GM19372 (cell line): ENCODE measurements around the gene RERE.

Experiments used
- ATAC-seq: cut with Tn5 transposase; IDR thresholded peaks from one replicate; pipeline ENCODE4 v1.9.1; 2021; ENCODE audit warnings: mild to moderate bottlenecking, low read depth, moderate library complexity; ENCODE audit not compliant: unreplicated experiment

The RERE gene

GRCh38 chr1:8560611-8561544 lies 256.6 kb downstream of the RERE start:
- ATAC-seq = no peak

GRCh38 chr1:8560035-8560434 lies 257.4 kb downstream of the RERE start:
- ATAC-seq = no peak

GRCh38 chr1:8555582-8555981 lies 261.9 kb downstream of the RERE start:
- no peak for ATAC-seq

- ATAC-seq = no peak
Measured at GRCh38 chr1:8554956-8555534, 262.4 kb downstream of the RERE start.

GRCh38 chr1:8552820-8553397 lies 264.5 kb downstream of the RERE start:
- no peak for ATAC-seq

GRCh38 chr1:8551613-8552489 lies 265.6 kb downstream of the RERE start:
- ATAC-seq = no peak

- ATAC-seq = no peak
Measured at GRCh38 chr1:8551057-8551456, 266.4 kb downstream of the RERE start.

- ATAC-seq = no peak
Measured at GRCh38 chr1:8547791-8548190, 269.6 kb downstream of the RERE start.

GRCh38 chr1:8545078-8545477 lies 272.4 kb downstream of the RERE start:
- no peak for ATAC-seq

GRCh38 chr1:8544644-8545043 lies 272.8 kb downstream of the RERE start:
- no peak for ATAC-seq

- no peak for ATAC-seq
Measured at GRCh38 chr1:8543965-8544364, 273.5 kb downstream of the RERE start.

- no peak for ATAC-seq
Measured at GRCh38 chr1:8541961-8542521, 275.4 kb downstream of the RERE start.

- no peak for ATAC-seq
Measured at GRCh38 chr1:8540971-8541370, 276.5 kb downstream of the RERE start.

GRCh38 chr1:8540261-8540941 lies 277.0 kb downstream of the RERE start:
- ATAC-seq = no peak

- no peak for ATAC-seq
Measured at GRCh38 chr1:8539683-8540082, 277.8 kb downstream of the RERE start.

GRCh38 chr1:8538502-8538901 lies 278.9 kb downstream of the RERE start:
- no peak for ATAC-seq

GRCh38 chr1:8537991-8538390 lies 279.4 kb downstream of the RERE start:
- no peak for ATAC-seq

GRCh38 chr1:8536515-8536914 lies 280.9 kb downstream of the RERE start:
- no peak for ATAC-seq

GRCh38 chr1:8533907-8534306 lies 283.5 kb downstream of the RERE start:
- ATAC-seq = no peak

GRCh38 chr1:8533124-8533523 lies 284.3 kb downstream of the RERE start:
- ATAC-seq = no peak
